GM18511 (cell line): ENCODE measurements around the gene MSL3B.

Experiments
- ATAC-seq: cut with Tn5 transposase; IDR thresholded peaks from one replicate; pipeline ENCODE4 v1.9.1; 2021; ENCODE audit warnings: mild to moderate bottlenecking, moderate library complexity; ENCODE audit not compliant: unreplicated experiment

The MSL3B gene

DNA sequence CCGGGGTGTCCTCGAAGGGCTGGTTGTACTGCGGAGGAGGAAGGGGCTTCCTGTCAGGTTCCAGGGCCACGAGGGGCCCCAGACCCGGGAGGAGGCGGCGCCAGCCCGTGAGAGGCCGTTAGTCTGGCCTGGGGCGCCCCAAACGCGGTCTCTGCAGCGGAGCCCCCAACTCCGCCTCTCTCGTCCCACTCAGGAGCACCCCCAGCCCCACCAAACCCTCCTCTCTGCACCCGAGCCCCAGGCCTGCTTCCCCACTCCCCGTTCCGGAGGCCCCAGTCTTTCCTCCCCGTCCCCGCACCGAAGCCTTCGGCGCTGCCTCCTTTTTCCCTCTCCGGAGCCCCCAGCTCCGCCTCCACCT is 14.3 kb downstream of the MSL3B start:
- no peak for ATAC-seq

DNA sequence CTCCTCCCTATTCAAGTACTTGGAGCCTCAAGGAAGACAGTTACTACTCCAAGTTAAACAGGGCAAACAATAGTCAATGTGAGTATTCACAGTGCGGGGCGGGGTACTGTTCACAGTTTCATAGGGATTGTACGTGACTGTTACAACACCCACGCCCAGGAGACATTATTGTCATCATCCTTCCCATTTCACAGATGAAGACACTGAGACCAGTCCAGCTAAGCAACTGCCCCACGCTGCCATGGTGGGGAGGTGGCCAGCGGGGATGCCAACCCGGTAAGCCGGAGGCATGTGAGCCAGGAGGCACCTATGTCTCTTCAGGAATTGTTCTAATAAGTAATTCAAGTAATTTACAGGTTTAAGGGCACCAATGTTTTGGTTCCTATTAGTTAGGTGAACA is 14.8 kb downstream of the MSL3B start:
- ATAC-seq, result no peak

DNA sequence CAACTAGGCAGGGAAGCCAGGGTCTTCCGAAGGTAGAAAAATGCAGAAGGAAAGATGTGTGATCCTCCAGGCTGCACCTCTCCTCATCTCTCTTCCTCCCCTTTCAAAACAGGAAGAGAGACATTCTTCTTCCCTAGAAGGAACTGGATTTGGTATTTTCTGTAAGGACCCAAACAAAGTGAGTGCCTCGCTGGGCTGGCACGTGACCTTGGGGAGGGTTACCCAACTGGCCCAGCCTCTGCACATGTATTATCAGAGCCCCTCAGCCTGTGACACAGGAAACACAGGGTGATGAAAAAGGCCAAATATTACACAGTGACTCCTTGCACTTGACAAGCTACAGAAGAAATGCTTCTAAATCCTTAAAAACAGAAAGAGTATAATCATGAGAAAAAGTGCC is 16.1 kb downstream of the MSL3B start:
- ATAC-seq, result no peak

DNA sequence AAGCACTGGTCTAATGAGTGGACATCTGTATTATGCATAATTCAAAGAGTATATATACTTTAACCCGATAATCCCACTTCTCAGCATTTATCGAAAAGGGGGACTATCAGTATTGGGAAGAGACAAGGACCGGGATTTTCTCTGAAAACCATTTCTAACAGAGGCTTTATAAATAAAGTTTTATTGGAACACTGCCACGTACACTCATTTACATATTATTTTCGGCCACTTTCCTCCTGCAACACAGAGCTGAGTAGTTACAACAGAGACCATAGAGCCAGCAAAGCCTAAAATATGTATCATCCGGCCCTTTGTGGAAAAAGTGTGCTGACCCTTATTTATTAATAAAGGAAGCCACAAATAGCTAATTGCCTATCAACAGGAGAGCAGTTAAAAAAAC is 17.0 kb downstream of the MSL3B start:
- no peak for ATAC-seq

DNA sequence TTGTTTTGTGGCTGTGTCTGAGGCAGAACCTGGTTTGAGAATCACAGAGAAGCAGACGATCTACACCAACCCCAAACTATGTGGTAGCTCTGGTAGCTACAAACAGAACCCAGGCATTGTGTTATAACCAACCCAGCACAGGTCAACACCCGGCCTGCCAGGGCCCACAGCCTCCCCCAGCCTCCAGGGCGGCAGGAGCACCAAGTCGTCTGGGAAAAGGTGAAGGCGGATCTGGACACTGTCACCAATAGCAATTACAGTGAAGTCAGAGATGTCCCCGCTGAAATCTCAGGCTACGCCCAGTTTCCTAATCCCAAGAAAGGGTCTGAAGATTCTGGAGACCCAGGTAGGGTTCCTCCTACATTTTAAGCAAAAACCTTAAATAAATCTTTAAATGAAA is 17.4 kb downstream of the MSL3B start:
- no peak for ATAC-seq

DNA sequence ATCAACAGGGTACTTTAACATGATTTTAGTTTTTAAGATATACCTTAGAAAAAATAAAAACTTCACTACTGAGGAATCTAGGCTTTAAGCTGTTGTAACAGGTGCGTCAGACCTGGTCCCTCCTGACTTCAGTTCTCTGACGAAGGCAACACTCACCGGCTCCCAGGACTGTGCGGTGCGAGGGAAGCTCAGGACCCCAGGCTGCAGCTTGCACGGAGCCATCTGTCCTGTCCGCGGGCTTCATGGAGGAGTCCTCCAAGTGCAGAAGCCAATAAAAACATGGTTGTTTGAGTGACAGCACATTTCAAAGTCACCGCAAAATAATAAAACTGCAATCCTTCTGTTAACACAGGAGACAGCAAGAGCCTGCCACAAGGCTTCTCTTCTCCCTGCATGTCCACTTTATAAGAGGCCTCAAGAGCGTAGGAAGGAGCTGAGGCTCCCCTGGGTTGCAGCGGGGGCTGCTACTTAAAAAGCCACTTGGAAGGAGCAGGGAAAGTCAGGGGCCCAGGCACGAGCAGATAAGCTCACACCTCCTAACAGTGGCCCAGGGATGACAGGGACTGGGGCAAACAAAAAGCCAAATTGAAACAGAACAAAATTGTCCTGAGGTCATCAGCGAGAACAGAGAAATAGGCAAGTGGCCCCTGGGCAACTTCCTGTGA is 18.4 kb downstream of the MSL3B start:
- ATAC-seq, result no peak

DNA sequence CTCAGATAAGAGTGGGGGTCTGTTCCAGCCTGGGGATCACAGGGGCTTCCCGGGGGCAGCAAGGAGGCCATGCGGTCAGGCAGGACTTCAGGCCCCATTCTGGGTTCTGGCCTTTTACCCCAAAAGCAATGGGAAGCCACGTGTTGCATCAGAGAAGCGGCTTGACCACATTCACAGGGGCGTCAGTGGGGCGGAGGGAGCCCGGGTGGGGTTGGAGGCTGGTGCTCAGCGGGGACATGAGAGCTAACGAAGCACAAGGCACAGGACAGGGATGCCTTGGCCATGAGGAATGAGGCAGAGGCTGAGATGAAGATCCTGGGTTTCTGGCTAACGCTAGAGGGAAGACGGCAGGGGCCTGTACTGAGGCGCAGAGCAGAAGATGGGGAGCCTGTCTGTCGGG is 19.9 kb downstream of the MSL3B start:
- no peak for ATAC-seq

DNA sequence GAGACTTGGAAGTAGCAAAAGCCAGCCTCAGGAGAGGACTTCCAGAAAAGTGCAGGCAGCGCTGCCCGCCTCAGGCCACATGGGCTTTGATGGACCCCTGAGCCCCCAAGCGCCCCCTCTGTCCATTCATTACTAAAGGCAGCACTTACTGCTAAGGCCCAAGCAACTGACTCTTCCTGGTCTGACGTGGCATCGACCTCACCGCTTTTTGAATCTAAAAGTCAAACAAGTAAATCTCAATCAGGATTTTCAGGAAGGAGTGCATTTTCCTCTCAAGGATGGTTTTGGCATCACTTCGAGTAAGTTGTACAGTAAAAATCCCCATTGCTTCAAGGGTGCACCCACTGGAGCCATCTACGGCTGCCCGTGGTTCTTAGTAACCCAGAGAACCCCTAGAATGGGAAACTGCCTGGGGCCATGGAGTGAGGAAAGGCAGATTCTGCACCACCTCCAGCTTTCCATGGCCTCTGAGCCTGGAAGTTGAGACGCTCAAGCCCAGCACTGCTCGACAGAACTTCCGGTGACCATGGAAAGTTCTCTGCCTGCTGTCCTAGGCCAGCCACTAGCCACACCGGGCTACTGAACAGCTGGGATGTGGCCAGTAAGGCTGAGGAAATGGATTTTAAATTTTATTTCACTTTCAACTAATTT is 20.8 kb downstream of the MSL3B start:
- no peak for ATAC-seq

DNA sequence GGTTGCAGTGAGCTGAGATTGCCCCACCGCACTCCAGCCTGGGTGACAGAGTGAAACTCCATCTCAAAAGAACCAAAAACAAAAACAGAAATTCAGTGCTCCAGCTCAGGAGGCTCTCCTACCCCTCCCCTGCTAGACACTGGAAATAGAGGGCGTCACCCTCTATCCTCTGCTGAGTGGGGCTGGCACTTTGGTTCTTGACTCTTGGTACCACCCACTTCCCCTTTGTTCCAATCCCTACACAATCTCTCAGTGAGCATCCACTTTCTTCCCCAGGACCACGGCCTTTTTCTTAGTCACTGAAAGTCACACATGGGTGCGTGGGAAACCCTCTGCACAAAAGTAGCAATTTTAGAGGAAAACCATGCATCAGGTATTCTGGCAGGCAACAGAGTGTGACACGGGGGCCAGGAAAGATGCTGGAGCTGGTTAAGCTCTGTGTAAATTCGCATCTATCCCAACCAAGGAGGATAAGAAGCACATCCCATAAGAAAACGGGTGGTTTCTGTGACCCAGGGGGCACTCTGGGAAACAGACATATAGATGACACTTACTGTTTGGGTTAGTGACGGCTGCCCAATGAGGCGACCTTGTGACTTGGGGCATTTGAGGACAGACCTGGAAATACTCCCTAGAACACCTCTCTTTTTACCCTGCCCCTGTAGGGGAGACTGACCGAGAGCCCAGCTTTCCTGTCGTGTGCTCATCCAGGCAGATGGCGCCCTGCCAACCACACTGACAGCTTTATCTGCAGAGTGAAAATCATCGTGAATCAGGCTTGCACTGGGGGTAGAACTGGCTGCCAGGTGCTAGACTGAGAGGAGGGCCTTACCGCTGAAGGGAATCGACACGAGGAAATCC is 21.6 kb downstream of the MSL3B start:
- no peak for ATAC-seq

DNA sequence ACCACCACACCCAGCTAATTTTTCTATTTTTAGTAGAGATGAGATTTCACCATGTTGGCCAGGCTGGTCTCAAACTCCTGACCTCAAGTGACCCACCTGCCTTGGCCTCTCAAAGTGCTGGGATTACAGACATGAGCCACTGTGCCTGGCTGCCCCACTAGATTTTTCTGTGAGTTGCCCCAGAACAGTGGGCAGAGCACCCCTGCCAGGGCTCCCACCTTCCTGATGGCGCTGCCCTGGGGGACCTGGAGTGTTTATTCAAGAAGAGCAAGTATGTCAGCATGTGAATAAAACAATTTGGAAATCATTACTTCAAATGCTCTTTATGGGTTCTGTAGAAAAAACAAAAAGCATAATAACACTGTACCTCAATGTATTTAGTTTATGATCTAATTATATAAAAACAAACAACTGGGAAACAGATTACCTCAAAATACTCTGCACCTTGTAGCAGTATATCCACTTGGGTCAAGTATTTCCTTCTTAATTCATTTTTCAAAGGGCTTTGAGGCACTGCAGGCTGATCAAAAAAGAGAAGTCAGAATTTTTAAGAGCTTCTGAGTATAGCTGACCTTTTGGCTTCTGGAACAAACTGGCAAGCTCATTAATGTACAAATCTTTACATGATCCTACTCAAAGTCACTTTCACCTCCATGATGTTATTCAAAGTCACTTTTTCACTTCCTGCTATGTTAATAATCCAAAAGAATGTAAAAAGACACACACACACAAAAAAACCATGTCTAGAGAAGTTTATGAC is 22.7 kb downstream of the MSL3B start:
- ATAC-seq, result no peak

DNA sequence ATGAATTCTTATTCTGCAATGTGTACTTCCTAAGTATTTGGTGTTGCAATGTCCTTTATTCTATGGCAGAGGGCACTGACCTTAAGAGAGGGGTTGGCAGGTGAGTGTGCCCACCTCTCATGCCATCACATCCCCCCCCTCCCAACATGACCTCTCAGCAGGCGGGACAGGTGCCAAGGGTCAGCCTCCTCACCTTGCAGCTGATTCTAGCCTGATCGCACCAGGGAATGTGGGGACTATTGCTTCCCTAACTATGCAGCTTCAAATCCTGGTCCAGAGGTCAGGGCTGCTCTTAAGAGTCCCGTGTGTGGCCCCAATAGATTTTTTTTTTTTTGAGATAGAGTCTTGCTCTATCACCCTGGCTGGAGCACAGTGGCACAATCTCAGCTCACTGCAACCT is 23.4 kb downstream of the MSL3B start:
- no peak for ATAC-seq

DNA sequence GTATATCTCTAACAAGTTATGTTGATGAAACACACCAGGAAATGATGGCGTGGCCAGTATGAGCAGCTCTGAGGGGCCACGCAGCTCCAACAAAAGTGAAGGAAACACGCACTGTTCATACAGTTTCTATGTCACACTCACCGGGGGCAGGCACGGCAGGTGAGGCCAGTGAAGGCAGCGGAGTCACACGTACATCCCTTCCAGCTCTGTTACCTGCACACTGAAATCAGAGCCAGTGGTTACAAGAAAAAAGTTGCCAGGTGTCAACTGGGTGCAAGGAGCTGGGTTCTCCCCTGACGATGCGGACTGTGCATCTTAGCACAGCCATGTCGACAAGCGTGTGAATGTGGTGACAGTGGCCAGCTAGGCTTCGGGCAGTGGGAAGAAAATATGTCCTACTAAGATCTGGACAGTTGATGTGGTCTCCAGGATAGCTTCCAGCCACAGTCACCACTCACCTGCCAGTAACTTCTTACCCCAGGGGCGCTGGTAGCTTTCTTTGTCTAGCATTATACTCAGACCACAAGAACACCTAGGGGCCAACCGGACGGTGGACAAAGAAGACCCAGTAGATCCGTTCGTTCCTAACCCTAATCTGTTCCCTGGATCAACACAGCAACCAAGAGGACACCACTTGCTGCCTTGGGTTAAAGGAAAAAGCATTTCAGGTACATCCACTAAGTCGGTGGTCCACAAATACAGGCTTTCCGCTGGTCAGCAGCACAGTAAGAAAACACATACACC is 23.9 kb downstream of the MSL3B start:
- ATAC-seq, result no peak

DNA sequence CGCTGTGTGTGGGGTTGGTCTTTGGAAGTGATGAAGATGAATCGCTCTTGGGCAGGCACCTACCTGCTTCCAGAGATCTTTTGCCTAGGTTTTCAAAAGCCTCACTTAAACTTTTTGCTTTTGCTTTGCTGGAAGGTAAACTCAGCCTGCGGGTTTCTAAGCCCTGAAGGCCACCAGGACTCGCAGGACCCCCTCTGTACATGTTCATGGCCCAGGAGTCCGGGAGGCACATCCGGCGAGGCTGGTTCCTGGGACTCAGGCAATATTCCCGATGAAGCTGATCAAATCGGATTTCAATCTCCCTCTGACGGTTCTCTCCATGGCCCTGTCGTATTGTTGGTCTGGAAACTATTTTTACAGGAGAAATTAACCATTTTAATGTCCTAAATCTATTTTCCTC is 27.0 kb downstream of the MSL3B start:
- no peak for ATAC-seq

DNA sequence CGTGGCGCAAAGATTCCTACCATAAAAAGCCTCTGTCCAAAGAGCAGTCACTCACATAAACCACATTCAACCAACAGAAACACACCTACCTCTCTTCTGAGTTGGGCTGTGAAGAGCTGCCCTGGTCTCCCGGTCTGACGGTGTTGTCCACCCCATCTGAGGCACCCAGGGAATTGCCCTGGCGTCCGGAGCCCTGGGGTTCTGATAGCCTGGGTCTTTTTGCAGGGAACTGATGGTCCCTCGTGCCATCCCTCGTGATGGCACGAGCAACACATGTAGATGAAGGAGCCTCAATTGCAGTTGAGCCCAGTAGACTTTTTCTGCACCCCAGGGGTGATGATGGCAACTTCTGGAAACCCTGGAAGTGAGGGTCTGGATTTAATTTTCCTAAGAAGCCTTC is 27.7 kb downstream of the MSL3B start:
- no peak for ATAC-seq

DNA sequence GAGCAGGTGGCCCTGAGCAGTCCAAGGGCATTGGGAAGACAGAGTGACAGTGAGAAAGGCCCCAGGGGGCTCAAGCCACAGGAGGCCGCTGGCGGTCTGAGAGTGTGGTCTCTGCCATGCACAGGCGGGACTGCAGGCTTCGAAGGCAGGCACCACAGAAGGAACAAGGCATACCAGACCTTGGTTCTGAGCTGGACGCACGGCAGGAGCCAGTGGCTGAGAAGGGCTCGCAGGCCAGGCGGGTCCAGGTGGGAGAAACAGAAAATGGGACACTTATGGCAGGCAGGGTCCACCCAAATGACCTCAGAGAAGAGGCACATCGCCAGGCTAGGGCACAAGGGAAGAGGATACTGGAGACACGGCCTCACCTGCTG is 28.8 kb downstream of the MSL3B start:
- no peak for ATAC-seq

DNA sequence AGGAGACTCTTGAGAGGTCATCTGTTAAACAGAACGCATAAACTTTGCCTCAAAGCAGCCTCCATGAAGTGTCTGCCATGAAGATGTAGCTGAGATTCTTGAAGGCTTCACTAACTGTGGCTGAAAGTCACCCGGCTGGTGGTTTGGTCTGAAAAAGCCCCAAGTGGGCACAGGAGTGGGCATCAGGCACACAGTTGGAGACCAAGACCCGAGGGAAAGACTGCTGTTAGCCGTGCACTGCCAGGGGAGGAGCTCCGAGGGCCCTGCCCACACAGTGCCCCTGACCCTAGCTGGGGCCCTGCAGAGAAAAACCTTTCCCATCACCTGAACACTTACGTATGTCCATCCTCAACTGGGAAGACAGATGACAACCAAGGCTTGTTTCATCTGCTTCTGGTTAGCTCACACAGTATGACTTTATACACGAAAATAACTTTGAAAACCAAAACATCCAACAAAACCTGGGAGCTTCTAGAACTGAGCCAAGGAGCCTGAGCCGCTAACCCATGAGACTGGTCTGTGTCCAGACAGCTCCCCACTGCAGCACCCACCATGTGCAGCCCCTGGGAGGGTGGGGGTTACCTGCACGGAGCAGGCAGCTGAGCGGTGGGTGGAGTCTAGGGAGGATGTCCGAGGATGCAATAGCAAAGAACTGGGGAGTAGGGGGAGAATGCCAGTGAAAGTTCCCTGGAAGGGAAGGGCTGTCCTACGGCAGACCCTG is 29.3 kb downstream of the MSL3B start:
- ATAC-seq, result no peak

DNA sequence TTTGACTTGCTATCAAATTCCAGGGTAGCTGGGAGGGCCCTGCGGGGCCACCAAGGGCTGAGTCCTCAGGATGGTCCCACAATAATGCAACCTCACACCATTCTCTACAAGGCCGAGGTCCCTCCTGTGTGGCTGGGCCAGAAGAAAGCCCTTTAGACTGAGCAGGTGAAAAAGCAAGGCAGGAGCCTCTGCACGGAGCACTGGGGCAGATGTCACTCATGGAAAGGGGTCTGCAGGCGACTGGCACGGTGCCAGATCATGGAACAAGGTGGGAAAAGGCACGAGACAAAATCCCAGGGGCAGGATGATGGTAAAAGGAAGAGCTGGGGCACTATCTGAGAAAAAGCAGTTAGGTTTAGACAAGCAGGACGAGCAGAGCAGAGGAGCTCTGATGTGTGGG is 29.9 kb downstream of the MSL3B start:
- no peak for ATAC-seq

DNA sequence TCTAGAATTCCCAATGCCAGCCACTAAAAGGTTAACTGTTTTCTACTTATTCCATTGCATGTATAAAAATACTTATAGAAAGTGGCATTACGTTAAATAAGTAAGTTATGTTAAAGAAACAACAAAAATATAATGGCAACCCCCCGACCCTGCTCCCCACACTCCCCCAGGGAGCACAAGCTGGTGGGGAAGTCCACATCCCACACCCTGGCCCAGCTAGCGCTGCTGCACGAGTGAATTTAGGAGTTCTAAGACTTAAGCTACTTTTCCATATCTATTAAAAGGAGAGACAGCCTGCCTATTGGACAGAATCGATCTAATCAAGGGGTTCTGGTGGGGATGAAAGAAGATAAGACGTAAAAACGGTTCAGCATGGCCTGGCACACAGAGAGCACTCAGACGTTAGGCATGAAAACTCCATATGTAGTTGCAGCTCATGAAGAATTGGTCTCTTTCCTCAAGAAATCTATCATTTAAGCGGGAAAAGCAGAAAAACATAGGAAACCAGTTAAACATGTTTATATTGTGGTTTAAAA is 30.4 kb downstream of the MSL3B start:
- ATAC-seq, result no peak

DNA sequence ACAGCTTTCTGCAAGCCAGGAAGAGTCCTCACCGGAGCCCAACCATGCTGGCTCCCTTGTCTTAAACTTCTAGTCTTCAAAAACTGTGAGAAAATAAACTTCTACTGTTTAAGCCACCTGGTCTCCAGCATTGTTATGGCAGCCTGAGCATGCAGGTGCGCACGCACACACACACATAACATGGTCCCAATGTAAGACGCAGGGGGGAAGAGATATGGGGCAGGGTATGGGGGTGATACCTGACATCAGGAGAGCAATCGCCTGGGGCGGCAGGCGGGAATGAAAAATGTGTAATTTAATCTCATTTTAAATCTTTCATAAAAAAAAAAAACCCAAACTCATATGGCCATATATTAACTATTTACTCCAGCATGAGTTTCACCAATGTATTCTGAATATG is 31.8 kb downstream of the MSL3B start:
- no peak for ATAC-seq
